HepG2 (cell line): ENCODE measurements around the gene SP140L. TPM values are rescaled to one million over a fixed set of nuclear protein-coding genes. Genes with fewer than 3 reads are reported as not detected.

Experiments
- ATAC-seq: fragments of 200-7000 bp; cut with Tn5 transposase; 3 replicates; pipeline ENCODE4 v1.9.1; 2020; ENCODE audit warnings: mild to moderate bottlenecking, moderate library complexity
- BruUV-seq: library from RNA; stranded (reverse); fragments of 400-500 nt; replicated peaks from 2 replicates; lab custom pipeline; 2021; lab: Mats Ljungman, UMichigan
- CTCF ChIA-PET: fragments of 300-600 bp; formaldehyde crosslinking; extraction: SDS; loops from one replicate; lab custom pipeline; 2021; ENCODE audit warnings: low total read pairs, inconsistent platforms, low intra/inter-chr PET ratio; lab: Yijun Ruan, JAX
- POLR2A ChIA-PET: fragments of 350-600 bp; sonication (Branson Sonifier 250); formaldehyde crosslinking; loops from one replicate; lab custom pipeline; 2020; ENCODE audit warnings: antibody characterized with exemption, inconsistent platforms; lab: Yijun Ruan, JAX
- DNase-seq: peaks from one replicate; pipeline ENCODE4 v3.0.0-alpha.2; 2015; ENCODE audit warnings: low spot score
- FAIRE-seq: peaks from 3 replicates; lab custom pipeline; 2011; peaks lifted over from hg19 to GRCh38; lab: Jason Lieb, UNC
- H2AFZ ChIP-seq: one replicate; pipeline ENCODE4 v1.6.1; 2011; ENCODE audit warnings: low read length, inconsistent platforms
- H3K27ac ChIP-seq: fragments of 300-600 bp; 3 replicates; pipeline ENCODE4 v1.8.0; 2011; ENCODE audit warnings: mixed run types, mild to moderate bottlenecking, mixed read lengths, low read length, inconsistent platforms; ENCODE audit not compliant: insufficient read depth; ENCODE audit errors: extremely low read length
- H3K27me3 ChIP-seq, 2 experiments: fragments of 200-600 bp in 1 of 2; 2 replicates in 1 of 2; 3 replicates in 1 of 2; pipeline versions ENCODE4 v1.6.0 to v1.8.0; 2011; ENCODE audit warnings: low read length in 2 of 2, mild to moderate bottlenecking in 2 of 2, moderate library complexity in 2 of 2, inconsistent platforms in 1 of 2; ENCODE audit not compliant: insufficient read depth in 2 of 2, control insufficient read depth in 1 of 2
- H3K36me3 ChIP-seq, 2 experiments: fragments of 200-600 bp in 1 of 2; replicated peaks in 1 of 2; 2 replicates in 1 of 2; 3 replicates in 1 of 2; pipeline versions ENCODE4 v1.5.1 to v1.8.0; 2011; ENCODE audit warnings: low read length in 2 of 2, inconsistent platforms in 1 of 2; ENCODE audit not compliant: insufficient read depth in 2 of 2, control insufficient read depth in 1 of 2
- H3K4me1 ChIP-seq: 2 replicates; pipeline ENCODE4 v1.5.1; 2012; ENCODE audit warnings: low read length, inconsistent platforms; ENCODE audit not compliant: insufficient read depth
- H3K4me2 ChIP-seq: 2 replicates; pipeline ENCODE4 v1.6.0; 2011; ENCODE audit warnings: low read depth, low read length, inconsistent platforms
- H3K4me3 ChIP-seq, 3 experiments: fragments of 200-600 bp in 1 of 3; sonication (generic), shearing (Covaris generic) in 1 of 3; replicated peaks in 1 of 3; 2 replicates each; pipeline ENCODE4 v1.5.1; 2011 to 2016; ENCODE audit warnings: low read length in 3 of 3, inconsistent platforms in 2 of 3, low read depth in 2 of 3, mild to moderate bottlenecking in 2 of 3, control low read depth in 1 of 3, mixed read lengths in 1 of 3; ENCODE audit not compliant: insufficient read depth in 1 of 3
- H3K79me2 ChIP-seq: one replicate; pipeline ENCODE4 v1.6.1; 2011; ENCODE audit warnings: low read length, inconsistent platforms; ENCODE audit not compliant: insufficient read depth
- H3K9ac ChIP-seq: 2 replicates; pipeline ENCODE4 v1.6.0; 2011; ENCODE audit warnings: mild to moderate bottlenecking, low read depth, low read length, inconsistent platforms; ENCODE audit not compliant: insufficient read depth
- H3K9me3 ChIP-seq: 2 replicates; pipeline ENCODE4 v1.5.1; 2012; ENCODE audit warnings: mild to moderate bottlenecking, low read length
- H4K20me1 ChIP-seq: 2 replicates; pipeline ENCODE4 v1.6.0; 2011; ENCODE audit warnings: inconsistent platforms, mild to moderate bottlenecking, low read length, moderate library complexity; ENCODE audit not compliant: insufficient read depth
- BHLHE40 ChIP-seq: IDR thresholded peaks from 2 replicates; pipeline ENCODE4 v1.6.1; 2011; ENCODE audit warnings: low read length, improper control_type of control experiment
- DMTF1 ChIP-seq: sonication (generic); formaldehyde crosslinking; IDR thresholded peaks from 2 replicates; pipeline ENCODE4 v1.4.0; 2020; ENCODE audit warnings: mild to moderate bottlenecking, missing genetic modification reagents
- MAFK ChIP-seq, 2 experiments: IDR thresholded peaks in 1 of 2; conservative IDR thresholded peaks in 1 of 2; 2 replicates each; pipeline ENCODE4 v1.6.1; 2011; ENCODE audit warnings: improper control_type of control experiment in 2 of 2, low read length in 2 of 2
- ZBTB49 ChIP-seq: sonication (generic); formaldehyde crosslinking; IDR thresholded peaks from 2 replicates; pipeline ENCODE4 v1.4.0; 2020; ENCODE audit warnings: missing genetic modification reagents, borderline replicate concordance
- ZNF83 ChIP-seq: sonication (generic); formaldehyde crosslinking; IDR thresholded peaks from 2 replicates; pipeline ENCODE4 v1.4.0; 2020; ENCODE audit warnings: missing genetic modification reagents, mild to moderate bottlenecking, borderline replicate concordance
- WGBS: methylation state at CpG from one replicate; pipeline ENCODE4 v1.1.6; 2017; ENCODE audit warnings: low lambda C conversion rate; 5-methylcytosine and 5-hydroxymethylcytosine counted together
- in situ Hi-C: cut with HindIII; loops from 2 replicates; pipeline ENCODE4 v1.10.0; 2017; ENCODE audit warnings: low pct_unique_long_range_greater_than_20kb; ENCODE audit not compliant: extremely low pct_ligation_motif_present
- intact Hi-C: fragments of 100-400 bp; cut with micrococcal nuclease; formaldehyde crosslinking; loops from one replicate; pipeline ENCODE4 v1.10.0; 2022; ENCODE audit not compliant: unreplicated experiment
- polyA plus RNA-seq, 8 experiments: library from polyadenylated mRNA; depleted of rRNA in 3 of 8; stranded (reverse) in 7 of 8; unstranded in 1 of 8; fragments of >200 nt; fragmentation: Illumina TruSeq in 4 of 8; extraction: Trizol in 4 of 8; gene quantifications; 2 replicates each; pipeline versions ENCODE4 v1.2.1 to v1.2.3, GENCODE V29; 2011 to 2016; ENCODE audit warnings: low read depth in 4 of 8, missing spikeins in 1 of 8, mixed read lengths in 1 of 8; ENCODE audit not compliant: insufficient read depth in 1 of 8
- total RNA-seq, 5 experiments: library from RNA; depleted of rRNA; stranded (reverse); fragments of >200 nt; fragmentation: Illumina TruSeq; extraction: Trizol; gene quantifications; 2 replicates each; pipeline ENCODE4 v1.2.3, GENCODE V29; 2016; ENCODE audit warnings: low read depth in 1 of 5
- TF ChIP-seq, protein P1 (sequence below): sonication (generic); formaldehyde crosslinking; IDR thresholded peaks from 2 replicates; pipeline ENCODE4 v1.4.0; 2020; ENCODE audit warnings: mild to moderate bottlenecking, missing genetic modification reagents, borderline replicate concordance

SP140L gene
- total and polyA plus RNA-seq, 2 of the 13 experiments (the other 11 are each of a cell fraction or from before 2014, with no cell fraction given): 10.9 to 17.5 TPM

GRCh38 chr2:230439590-230439989 lies 112.6 kb downstream of the SP140L start:
- Histone ChIP-seq H3K4me3 (no peak overlapping the region), H3K4me2 (no peak overlapping the region), H3K27me3 (no peaks in the 10 kb centered on the region), H4K20me1 (no peaks in the 10 kb centered on the region), H3K9ac (no peak overlapping the region), H3K27ac (no peak overlapping the region), H3K9me3 (peaks cover 7% of the 10 kb centered on the region), H2AFZ (no peak overlapping the region), H3K4me1 (no peaks in the 10 kb centered on the region), H3K79me2 (no peaks in the 10 kb centered on the region), H3K36me3 (peaks cover 0 to 2% of the 10 kb centered on the region in 2 experiments; a peak in 1 of 5 replicates)
- DNase-seq (no peak), FAIRE-seq (no peak), ATAC-seq (no peak)
- POLR2A ChIA-PET: no interaction called here
- TF ChIP-seq ZNF83 (CRISPR knock-in tag) (no peak), DMTF1 (CRISPR knock-in tag) (no peak)
- in situ Hi-C loops (no loop called here), intact Hi-C loops (no loop called here)
- CTCF ChIA-PET: no interaction called here
- 89% methylated on average over 2 of the region's 2 CpGs for WGBS
- BruUV-seq: no TSS peak

DNA sequence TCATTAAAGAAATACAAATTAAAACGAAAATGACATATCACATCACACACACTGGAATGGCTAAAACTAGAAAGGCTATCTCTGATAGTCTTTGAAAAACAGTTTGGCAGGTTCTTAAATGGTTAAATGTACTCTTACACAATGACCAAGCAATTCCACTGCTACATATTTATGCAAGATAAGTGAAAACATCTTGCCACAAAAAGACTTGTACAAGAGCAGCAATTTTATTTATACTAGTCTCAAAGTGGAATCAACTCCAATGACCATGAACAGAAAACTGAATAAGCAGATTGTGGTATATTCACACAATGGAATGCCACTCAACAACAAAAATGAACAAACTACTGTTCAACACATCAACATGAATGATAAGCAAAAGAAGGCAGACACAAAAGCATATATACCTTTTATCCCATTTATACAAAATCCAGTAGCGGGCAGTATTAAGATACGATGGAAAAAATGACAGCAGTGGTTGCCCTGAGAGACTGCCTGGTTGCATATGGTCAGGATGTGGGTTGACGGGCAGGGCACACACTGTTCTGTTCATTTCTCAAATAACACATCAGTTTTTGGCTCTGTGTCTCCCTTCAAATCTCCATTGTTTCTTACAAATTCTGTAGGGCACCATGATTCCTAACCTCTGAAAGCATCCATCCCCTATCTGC lies 114.4 kb downstream of the SP140L start:
- intact Hi-C loops: no loop called here
- Histone ChIP-seq H3K79me2 (no peaks in the 10 kb centered on the region), H3K27me3 (no peaks in the 10 kb centered on the region), H3K9ac (no peak overlapping the region), H3K27ac (no peak overlapping the region), H3K4me1 (no peaks in the 10 kb centered on the region), H4K20me1 (no peaks in the 10 kb centered on the region), H3K9me3 (peaks cover 5% of the 10 kb centered on the region), H3K4me2 (no peak overlapping the region), H3K4me3 (no peak overlapping the region), H2AFZ (no peak overlapping the region), H3K36me3 (peaks cover 0 to 5% of the 10 kb centered on the region in 2 experiments; a peak in 1 of 5 replicates)
- ATAC-seq (no peak), FAIRE-seq (no peak), DNase-seq (no peak)
- in situ Hi-C loops: no loop called here
- POLR2A ChIA-PET: no interaction called here
- CTCF ChIA-PET: no interaction called here
- WGBS: 86% methylated on average over 4 of the region's 4 CpGs
- BruUV-seq: no TSS peak
- TF ChIP-seq MAFK (conservative IDR thresholded peaks at IDR 0.05 in 1 of 2, IDR thresholded peaks at IDR 0.05 in 1 of 2; ENCODE audit: low read length in 2 of 2): peak in 1 of 2 experiments; percentile 18; a peak in 1 of 4 replicates
- TF ChIP-seq, protein P1, sequence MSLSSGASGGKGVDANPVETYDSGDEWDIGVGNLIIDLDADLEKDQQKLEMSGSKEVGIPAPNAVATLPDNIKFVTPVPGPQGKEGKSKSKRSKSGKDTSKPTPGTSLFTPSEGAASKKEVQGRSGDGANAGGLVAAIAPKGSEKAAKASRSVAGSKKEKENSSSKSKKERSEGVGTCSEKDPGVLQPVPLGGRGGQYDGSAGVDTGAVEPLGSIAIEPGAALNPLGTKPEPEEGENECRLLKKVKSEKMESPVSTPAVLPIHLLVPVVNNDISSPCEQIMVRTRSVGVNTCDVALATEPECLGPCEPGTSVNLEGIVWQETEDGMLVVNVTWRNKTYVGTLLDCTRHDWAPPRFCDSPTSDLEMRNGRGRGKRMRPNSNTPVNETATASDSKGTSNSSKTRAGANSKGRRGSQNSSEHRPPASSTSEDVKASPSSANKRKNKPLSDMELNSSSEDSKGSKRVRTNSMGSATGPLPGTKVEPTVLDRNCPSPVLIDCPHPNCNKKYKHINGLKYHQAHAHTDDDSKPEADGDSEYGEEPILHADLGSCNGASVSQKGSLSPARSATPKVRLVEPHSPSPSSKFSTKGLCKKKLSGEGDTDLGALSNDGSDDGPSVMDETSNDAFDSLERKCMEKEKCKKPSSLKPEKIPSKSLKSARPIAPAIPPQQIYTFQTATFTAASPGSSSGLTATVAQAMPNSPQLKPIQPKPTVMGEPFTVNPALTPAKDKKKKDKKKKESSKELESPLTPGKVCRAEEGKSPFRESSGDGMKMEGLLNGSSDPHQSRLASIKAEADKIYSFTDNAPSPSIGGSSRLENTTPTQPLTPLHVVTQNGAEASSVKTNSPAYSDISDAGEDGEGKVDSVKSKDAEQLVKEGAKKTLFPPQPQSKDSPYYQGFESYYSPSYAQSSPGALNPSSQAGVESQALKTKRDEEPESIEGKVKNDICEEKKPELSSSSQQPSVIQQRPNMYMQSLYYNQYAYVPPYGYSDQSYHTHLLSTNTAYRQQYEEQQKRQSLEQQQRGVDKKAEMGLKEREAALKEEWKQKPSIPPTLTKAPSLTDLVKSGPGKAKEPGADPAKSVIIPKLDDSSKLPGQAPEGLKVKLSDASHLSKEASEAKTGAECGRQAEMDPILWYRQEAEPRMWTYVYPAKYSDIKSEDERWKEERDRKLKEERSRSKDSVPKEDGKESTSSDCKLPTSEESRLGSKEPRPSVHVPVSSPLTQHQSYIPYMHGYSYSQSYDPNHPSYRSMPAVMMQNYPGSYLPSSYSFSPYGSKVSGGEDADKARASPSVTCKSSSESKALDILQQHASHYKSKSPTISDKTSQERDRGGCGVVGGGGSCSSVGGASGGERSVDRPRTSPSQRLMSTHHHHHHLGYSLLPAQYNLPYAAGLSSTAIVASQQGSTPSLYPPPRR (CRISPR knock-in tag): no peak
- TF ChIP-seq BHLHE40: no peak
- TF ChIP-seq ZBTB49 (CRISPR knock-in tag): no peak
